H1 (cell line): ENCODE measurements around the gene DISP3. TPM values are rescaled to one million over a fixed set of nuclear protein-coding genes. Genes with fewer than 3 reads are reported as not detected.

Experiments used
- CTCF ChIA-PET: fragments of 300-600 bp; sonication (Branson Sonifier 250); formaldehyde crosslinking; loops from one replicate; lab custom pipeline; 2021; ENCODE audit not compliant: partially characterized antibody; lab: Charles Lee
- POLR2A ChIA-PET: fragments of 300-600 bp; sonication (Branson Sonifier 250); formaldehyde crosslinking; loops from one replicate; lab custom pipeline; 2021; ENCODE audit warnings: inconsistent platforms; ENCODE audit not compliant: partially characterized antibody; lab: Charles Lee
- DNase-seq, 2 experiments: peaks; one replicate each; pipeline versions ENCODE4 v3.0.0 to v3.0.0-alpha.2; 2010 to 2022; ENCODE audit warnings: low spot score in 2 of 2, low read depth in 1 of 2, mixed read lengths in 1 of 2
- FAIRE-seq: peaks from 2 replicates; lab custom pipeline; 2011; peaks lifted over from hg19 to GRCh38; lab: Jason Lieb, UNC
- H2AFZ ChIP-seq: 2 replicates; pipeline ENCODE4 v1.8.1; 2012; ENCODE audit warnings: low read length, inconsistent platforms
- H2AK5ac ChIP-seq: 2 replicates; pipeline ENCODE4 v1.6.1; 2013; ENCODE audit warnings: low read depth, low read length
- H2BK120ac ChIP-seq: replicated peaks from 2 replicates; pipeline ENCODE3; 2013; ENCODE audit warnings: low read depth, low read length, inconsistent platforms
- H2BK12ac ChIP-seq: 2 replicates; pipeline ENCODE4 v1.6.1; 2013; ENCODE audit warnings: low read depth, low read length
- H2BK15ac ChIP-seq: 2 replicates; pipeline ENCODE4 v1.6.1; 2013; ENCODE audit warnings: low read length
- H2BK20ac ChIP-seq: 2 replicates; pipeline ENCODE4 v1.6.1; 2013; ENCODE audit warnings: low read length
- H2BK5ac ChIP-seq: 2 replicates; pipeline ENCODE4 v1.6.1; 2013; ENCODE audit warnings: low read depth, low read length
- H3K14ac ChIP-seq: 2 replicates; pipeline ENCODE4 v1.6.1; 2013; ENCODE audit warnings: inconsistent platforms; ENCODE audit not compliant: insufficient read length
- H3K18ac ChIP-seq: 2 replicates; pipeline ENCODE4 v1.6.1; 2013; ENCODE audit warnings: low read length; ENCODE audit errors: extremely low read depth
- H3K23ac ChIP-seq: 2 replicates; pipeline ENCODE4 v1.6.1; 2013; ENCODE audit warnings: inconsistent platforms; ENCODE audit not compliant: insufficient read length
- H3K23me2 ChIP-seq: 2 replicates; pipeline ENCODE4 v1.6.1; 2013; ENCODE audit warnings: low read depth, low read length
- H3K27ac ChIP-seq: 2 replicates; pipeline ENCODE4 v1.6.1; 2011; ENCODE audit warnings: low read depth, low read length, inconsistent platforms
- H3K27me3 ChIP-seq, 4 experiments: replicated peaks in 1 of 4; 1 replicate in 1 of 4; 2 replicates in 3 of 4; pipeline versions ENCODE4 v1.6.1 to v1.8.1; 2011 to 2013; ENCODE audit warnings: low read length in 3 of 4, mild to moderate bottlenecking in 3 of 4, inconsistent platforms in 2 of 4, mixed read lengths in 2 of 4, moderate library complexity in 1 of 4; ENCODE audit not compliant: control insufficient read depth in 3 of 4, insufficient read depth in 3 of 4; ENCODE audit errors: extremely low read depth in 1 of 4
- H3K36me3 ChIP-seq, 4 experiments: 2 replicates each; pipeline versions ENCODE4 v1.6.1 to v1.8.1; 2011 to 2013; ENCODE audit warnings: mild to moderate bottlenecking in 4 of 4, low read length in 3 of 4, moderate library complexity in 2 of 4, control low read depth in 1 of 4, inconsistent platforms in 1 of 4; ENCODE audit not compliant: insufficient read depth in 4 of 4, control insufficient read depth in 2 of 4
- H3K4ac ChIP-seq: replicated peaks from 2 replicates; pipeline ENCODE3; 2013; ENCODE audit warnings: low read length, low read depth, mixed read lengths, inconsistent platforms; ENCODE audit not compliant: insufficient read length
- H3K4me1 ChIP-seq, 4 experiments: replicated peaks in 1 of 4; 1 replicate in 1 of 4; 2 replicates in 3 of 4; pipeline versions ENCODE4 v1.6.1 to v1.8.1; 2011 to 2013; ENCODE audit warnings: low read length in 3 of 4, inconsistent platforms in 2 of 4, mixed read lengths in 1 of 4; ENCODE audit not compliant: insufficient read depth in 4 of 4, control insufficient read depth in 3 of 4
- H3K4me2 ChIP-seq, 2 experiments: 2 replicates each; pipeline versions ENCODE4 v1.6.1 to v1.8.1; 2011 to 2013; ENCODE audit warnings: low read depth in 2 of 2, low read length in 2 of 2, control low read depth in 1 of 2, inconsistent platforms in 1 of 2, mild to moderate bottlenecking in 1 of 2; ENCODE audit not compliant: insufficient read depth in 1 of 2
- H3K4me3 ChIP-seq, 4 experiments: fragments of 200-600, 300-600 bp in 1 of 4; sonication (generic), shearing (Covaris generic), sonication (Bioruptor Twin) in 1 of 4; 2 replicates each; pipeline versions ENCODE4 v1.5.1 to v1.8.1; 2011 to 2016; ENCODE audit warnings: low read length in 4 of 4, low read depth in 3 of 4, control low read depth in 2 of 4, inconsistent platforms in 2 of 4, mild to moderate bottlenecking in 2 of 4, mixed read lengths in 1 of 4, moderate library complexity in 1 of 4; ENCODE audit not compliant: insufficient read depth in 2 of 4; ENCODE audit errors: extremely low read depth in 1 of 4
- H3K56ac ChIP-seq: replicated peaks from 2 replicates; pipeline ENCODE3; 2013; ENCODE audit warnings: low read depth, mild to moderate bottlenecking, mixed read lengths, low read length, inconsistent platforms; ENCODE audit not compliant: insufficient read length
- H3K79me1 ChIP-seq: 2 replicates; pipeline ENCODE4 v1.6.1; 2013; ENCODE audit warnings: low read depth, low read length, control low read depth
- H3K79me2 ChIP-seq, 2 experiments: 2 replicates each; pipeline versions ENCODE4 v1.6.1 to v1.8.1; 2012 to 2013; ENCODE audit warnings: low read length in 2 of 2, mild to moderate bottlenecking in 2 of 2, inconsistent platforms in 1 of 2; ENCODE audit not compliant: insufficient read depth in 2 of 2, control insufficient read depth in 1 of 2
- H3K9ac ChIP-seq, 4 experiments: replicated peaks in 1 of 4; 1 replicate in 1 of 4; 2 replicates in 3 of 4; pipeline versions ENCODE4 v1.6.1 to v1.8.1; 2011 to 2013; ENCODE audit warnings: low read depth in 3 of 4, low read length in 3 of 4, control low read depth in 2 of 4, mild to moderate bottlenecking in 2 of 4, moderate library complexity in 2 of 4, inconsistent platforms in 1 of 4; ENCODE audit errors: extremely low read depth in 1 of 4
- H3K9me3 ChIP-seq, 2 experiments: 2 replicates each; pipeline versions ENCODE4 v1.6.1 to v1.8.1; 2012 to 2013; ENCODE audit warnings: mild to moderate bottlenecking in 2 of 2, moderate library complexity in 2 of 2, control low read depth in 1 of 2, inconsistent platforms in 1 of 2, low read depth in 1 of 2, low read length in 1 of 2, mixed read lengths in 1 of 2; ENCODE audit not compliant: insufficient read depth in 2 of 2
- H4K20me1 ChIP-seq, 2 experiments: replicated peaks in 1 of 2; 2 replicates each; pipeline versions ENCODE3 to v1.8.1; 2011 to 2013; ENCODE audit warnings: inconsistent platforms in 2 of 2, low read length in 2 of 2, mild to moderate bottlenecking in 1 of 2; ENCODE audit not compliant: insufficient read depth in 2 of 2, control insufficient read depth in 1 of 2
- H4K5ac ChIP-seq: 2 replicates; pipeline ENCODE4 v1.6.1; 2013; ENCODE audit warnings: low read length, low read depth, mixed read lengths, inconsistent platforms; ENCODE audit not compliant: insufficient read length
- H4K8ac ChIP-seq: 2 replicates; pipeline ENCODE4 v1.8.0; 2013; ENCODE audit warnings: mild to moderate bottlenecking, moderate library complexity, low read length, inconsistent platforms; ENCODE audit not compliant: insufficient read depth; ENCODE audit errors: extremely low read depth
- H4K91ac ChIP-seq: replicated peaks from 2 replicates; pipeline ENCODE3; 2013; ENCODE audit warnings: low read length, mixed read lengths, inconsistent platforms; ENCODE audit not compliant: insufficient read length
- GABPA ChIP-seq: IDR thresholded peaks from 2 replicates; pipeline ENCODE4 v1.6.1; 2011; ENCODE audit warnings: mild to moderate bottlenecking, low read length, moderate library complexity, borderline replicate concordance; ENCODE audit not compliant: insufficient read depth
- GTF2F1 ChIP-seq: IDR thresholded peaks from 2 replicates; pipeline ENCODE4 v1.6.1; 2012; ENCODE audit warnings: low read depth, low read length, improper control_type of control experiment, borderline replicate concordance
- HDAC2 ChIP-seq, 2 experiments: fragments of 300-600 bp in 1 of 2; sonication (generic) in 1 of 2; IDR thresholded peaks; 2 replicates each; pipeline ENCODE4 v1.6.1; 2011 to 2012; ENCODE audit warnings: low read depth in 2 of 2, low read length in 2 of 2, mild to moderate bottlenecking in 2 of 2, moderate library complexity in 2 of 2, borderline replicate concordance in 1 of 2, inconsistent platforms in 1 of 2
- HDAC6 ChIP-seq: IDR thresholded peaks from one replicate; pipeline ENCODE4 v1.7.1; 2012; ENCODE audit warnings: low read depth, mild to moderate bottlenecking, inconsistent platforms, low read length, moderate library complexity
- KDM5A ChIP-seq: fragments of 200-600 bp; IDR thresholded peaks from 2 replicates; pipeline ENCODE4 v1.7.1; 2012; ENCODE audit warnings: mild to moderate bottlenecking, low read length, inconsistent platforms, mixed read lengths
- MAX ChIP-seq: IDR thresholded peaks from 2 replicates; pipeline ENCODE4 v1.6.1; 2012; ENCODE audit warnings: inconsistent platforms
- POU5F1 ChIP-seq: IDR thresholded peaks from 2 replicates; pipeline ENCODE4 v1.6.1; 2011; ENCODE audit warnings: low read depth, mild to moderate bottlenecking, low read length, moderate library complexity
- RFX5 ChIP-seq: IDR thresholded peaks from 2 replicates; pipeline ENCODE4 v1.6.1; 2011; ENCODE audit warnings: low read depth, low read length, improper control_type of control experiment, borderline replicate concordance
- SP1 ChIP-seq: IDR thresholded peaks from 2 replicates; pipeline ENCODE4 v1.6.1; 2011; ENCODE audit warnings: low read depth, low read length
- TAF7 ChIP-seq: optimal IDR thresholded peaks from 2 replicates; pipeline ENCODE3; 2011; ENCODE audit warnings: low read depth, mild to moderate bottlenecking, inconsistent platforms, low read length, moderate library complexity, borderline replicate concordance
- TEAD4 ChIP-seq: IDR thresholded peaks from 2 replicates; pipeline ENCODE4 v1.6.1; 2012; ENCODE audit warnings: low read depth, low read length, inconsistent platforms, mixed read lengths
- ZNF274 ChIP-seq: IDR thresholded peaks from 2 replicates; pipeline ENCODE4 v1.7.0; 2012; ENCODE audit warnings: low read length, borderline replicate concordance; ENCODE audit errors: extremely low read depth
- WGBS, 2 experiments: shearing (Covaris generic) in 1 of 2; methylation state at CpG; one replicate each; pipeline versions ENCODE4 v1.1.6 to v1.1.7; 2013 to 2015; ENCODE audit warnings: low lambda C conversion rate in 2 of 2, mixed read lengths in 2 of 2, inconsistent platforms in 1 of 2, low coverage in 1 of 2, missing lambda C conversion rate in 1 of 2; ENCODE audit not compliant: insufficient replicate concordance in 2 of 2, insufficient coverage in 1 of 2, insufficient read length in 1 of 2; ENCODE audit errors: extremely low coverage in 1 of 2, missing lambda C conversion rate in 1 of 2; 5-methylcytosine and 5-hydroxymethylcytosine counted together
- polyA plus RNA-seq, 7 experiments: library from polyadenylated mRNA; depleted of rRNA in 3 of 7; stranded (reverse) in 5 of 7; unstranded in 2 of 7; fragments of >200 nt in 5 of 7; fragments of 200-250 nt in 2 of 7; gene quantifications; 1 replicate in 5 of 7; 2 replicates in 1 of 7; 4 replicates in 1 of 7; pipeline versions ENCODE4 v1.2.1 to v1.2.3, GENCODE V29; 2011 to 2013; ENCODE audit warnings: missing spikeins in 2 of 7, mixed read lengths in 2 of 7
- total RNA-seq: library from RNA; stranded (reverse); fragmentation: NEBNext Ultra II Directional; extraction: Animal tissue kit (Norgen Biotek cat#: 25700); gene quantifications from 2 replicates; pipeline ENCODE4 v1.2.1, GENCODE V29; 2021

The DISP3 gene
- total and polyA plus RNA-seq, 2 of the 8 experiments (the other 6 are each of a cell fraction or from before 2014, with no cell fraction given): 3.4 to 4.6 TPM

GRCh38 chr1:11488201-11488770 is 9.3 kb downstream of the DISP3 start:
- Histone ChIP-seq H4K91ac (no peak overlapping the region), H3K23me2 (no peaks in the 10 kb centered on the region; the same call in 1 of the 2 replicates), H3K79me1 (no peaks in the 10 kb centered on the region), H4K20me1 (peaks cover 0 to 2% of the 10 kb centered on the region in 2 experiments), H4K8ac (no peak overlapping the region), H2BK120ac (no peak overlapping the region), H3K4me2 (no peak overlapping the region), H2AK5ac (no peak overlapping the region), H3K56ac (no peak overlapping the region), H3K4ac (no peak overlapping the region), H3K9me3 (no peaks in the 10 kb centered on the region), H3K23ac (no peak overlapping the region), H2BK12ac (no peak overlapping the region), H3K4me3 (no peak overlapping the region), H3K18ac (no peak overlapping the region), H3K14ac (no peak overlapping the region), H3K27me3 (no peaks in the 10 kb centered on the region; a peak in 1 of 7 replicates), H3K27ac (no peak overlapping the region), H3K9ac (no peak overlapping the region), H3K4me1 (peaks cover 2 to 8% (median 3%) of the 10 kb centered on the region in 4 experiments; a peak in 6 of 7 replicates), H2BK5ac (no peak overlapping the region), H2AFZ (no peak overlapping the region), H2BK20ac (no peak overlapping the region), H4K5ac (no peak overlapping the region), H3K36me3 (no peaks in the 10 kb centered on the region), H3K79me2 (no peaks in the 10 kb centered on the region), H2BK15ac (no peak overlapping the region)
- ChIA-PET CTCF (interaction anchor here (0.6 to 4.8 kb wide), 7 partner anchors 9 to 1418 kb away, joined by 3 to 30 read pairs (median 4); partner anchors contain the start of gene DISP3), POLR2A (interaction anchor here (1.0 to 3.6 kb wide), 3 partner anchors 9 to 173 kb away, joined by 3 to 17 read pairs (median 12); partner anchors contain the start of gene DISP3)
- no peak for FAIRE-seq
- WGBS, 2 experiments: 92% methylated on average over 9 of the region's 9 CpGs; no CpG with 5 or more reads in 1 of the 2 experiments
- no peak for TF ChIP-seq HDAC6
- TF ChIP-seq TAF7: no peak
- no peak for TF ChIP-seq SP1
- TF ChIP-seq POU5F1: no peak
- no peak for TF ChIP-seq KDM5A
- TF ChIP-seq MAX: no peak
- no peak for TF ChIP-seq TEAD4
- no peak for TF ChIP-seq GABPA
- TF ChIP-seq HDAC2 (IDR thresholded peaks at IDR 0.05; ENCODE audit: borderline replicate concordance in 1 of 2, low read depth in 2 of 2, low read length in 2 of 2): no peak
- TF ChIP-seq ZNF274: no peak
- no peak for TF ChIP-seq GTF2F1
- TF ChIP-seq RFX5: no peak
- no peak for DNase-seq
